Kidney (tissue), 14 donors: ENCODE data around the gene UTS2B. TPM values are rescaled to one million over a fixed set of nuclear protein-coding genes. Genes with fewer than 3 reads are reported as not detected.

Experiments
- DNase-seq, 5 donors: peaks; one replicate each; pipeline ENCODE4 v3.0.0-alpha.2; 2013 to 2020
- FAIRE-seq: peaks from 2 replicates; lab custom pipeline; 2012; peaks lifted over from hg19 to GRCh38; lab: Jason Lieb, UNC
- H3K27ac ChIP-seq, 2 donors: one replicate each; pipeline ENCODE4 v1.7.0; 2013; ENCODE audit warnings: low read depth in 2 of 2, low read length in 2 of 2, inconsistent platforms in 1 of 2
- H3K27me3 ChIP-seq: one replicate; pipeline ENCODE4 v1.7.1; 2013; ENCODE audit warnings: low read length, inconsistent platforms; ENCODE audit not compliant: control insufficient read depth, insufficient read depth
- H3K36me3 ChIP-seq, 3 donors: one replicate each; pipeline versions ENCODE4 v1.7.0 to v1.7.1; 2013; ENCODE audit warnings: low read length in 3 of 3, control low read depth in 1 of 3, inconsistent platforms in 1 of 3; ENCODE audit not compliant: insufficient read depth in 3 of 3, control insufficient read depth in 2 of 3
- H3K4me1 ChIP-seq, 3 donors: one replicate each; pipeline versions ENCODE4 v1.7.0 to v1.7.1; 2013; ENCODE audit warnings: low read length in 3 of 3, inconsistent platforms in 1 of 3, low read depth in 1 of 3; ENCODE audit not compliant: control insufficient read depth in 2 of 3, insufficient read depth in 2 of 3
- H3K4me3 ChIP-seq, 3 donors: one replicate each; pipeline versions ENCODE4 v1.7.0 to v1.8.1; 2013; ENCODE audit warnings: low read length in 3 of 3, control low read depth in 1 of 3, inconsistent platforms in 1 of 3
- H3K9ac ChIP-seq, 3 donors: one replicate each; pipeline versions ENCODE4 v1.7.0 to v1.7.1; 2013; ENCODE audit warnings: low read length in 3 of 3, control low read depth in 1 of 3, inconsistent platforms in 1 of 3
- H3K9me3 ChIP-seq, 3 donors: one replicate each; pipeline versions ENCODE4 v1.7.0 to v1.7.1; 2013; ENCODE audit warnings: low read length in 3 of 3, control low read depth in 1 of 3, inconsistent platforms in 1 of 3; ENCODE audit not compliant: control insufficient read depth in 2 of 3, insufficient read depth in 1 of 3
- CTCF ChIP-seq: IDR thresholded peaks from 3 replicates; pipeline ENCODE4 v1.5.1; 2012; ENCODE audit warnings: mild to moderate bottlenecking, moderate library complexity, borderline replicate concordance; ENCODE audit not compliant: insufficient read depth; ENCODE audit errors: extremely low read depth
- intact Hi-C: fragments of 100-400 bp; cut with DNase I; formaldehyde crosslinking; loops from one replicate; pipeline ENCODE4 v1.11.1; 2022
- polyA plus RNA-seq: library from polyadenylated mRNA; stranded (reverse); fragments of 350-450 nt; fragmentation: Illumina TruSeq; extraction: RNeasy Lipid Tissue Mini Kit (QIAGEN cat#74804); gene quantifications from one replicate; pipeline ENCODE4 v1.2.3, GENCODE V29; 2014; ENCODE audit warnings: low read depth, low replicate concordance; ENCODE audit not compliant: insufficient read depth
- total RNA-seq: library from RNA; stranded (reverse); fragmentation: NEBNext Ultra II Directional; extraction: Animal tissue kit (Norgen Biotek cat#: 25700); gene quantifications from one replicate; pipeline ENCODE4 v1.2.1, GENCODE V29; 2021
- donor health status: control.
- donor health status: control.
- donor health status: control.
- donor health status: control.
- donor health status: control.
- donor health status: DM: yes; HTN: yes; CAD: no.
- donor health status: Normal renal cell carcinoma (clear cell type).

UTS2B gene
- total and polyA plus RNA-seq, 2 donors from 2014 or later, result 0.41 TPM; not detected in 1

- H3K9me3 ChIP-seq, result no peaks in the 10 kb centered on the region
- no peak overlapping the region for H3K9ac ChIP-seq
- H3K36me3 ChIP-seq, result no peaks in the 10 kb centered on the region
- H3K27me3 ChIP-seq, result no peaks in the 10 kb centered on the region
- no peak overlapping the region for H3K4me3 ChIP-seq
- TF ChIP-seq CTCF, result no peak
- DNase-seq, result no peak
- intact Hi-C loops, result no loop called here
- H3K27ac ChIP-seq, result peak overlapping the region in 1 of 2 donors; percentile 23
- no peaks in the 10 kb centered on the region for H3K4me1 ChIP-seq
- no peak for FAIRE-seq
Observed at GRCh38 chr3:191290311-191291025, 39.9 kb downstream of the UTS2B start.

DNA sequence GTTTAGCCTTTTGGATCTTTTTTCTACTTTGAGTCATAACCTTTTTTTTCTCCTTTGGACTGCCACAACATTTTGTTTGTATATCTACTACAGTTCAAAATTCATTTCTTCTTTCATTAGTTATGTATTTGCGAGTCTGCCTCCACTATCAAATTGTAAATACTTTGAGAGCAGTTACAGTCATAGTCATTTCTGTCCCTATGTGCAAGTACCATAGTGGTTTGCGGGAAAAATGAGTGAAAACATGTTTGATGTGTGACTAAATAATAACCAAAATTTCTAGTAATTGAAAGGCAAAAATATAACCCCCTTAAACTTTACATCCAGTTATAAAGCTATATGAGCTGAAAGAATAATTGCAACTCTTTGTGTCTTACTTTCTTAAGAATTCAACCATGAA is 46.9 kb downstream of the UTS2B start:
- FAIRE-seq, result no peak
- Histone ChIP-seq H3K9ac (no peak overlapping the region), H3K9me3 (no peaks in the 10 kb centered on the region), H3K36me3 (no peaks in the 10 kb centered on the region), H3K4me1 (no peaks in the 10 kb centered on the region), H3K27me3 (no peaks in the 10 kb centered on the region), H3K4me3 (no peak overlapping the region), H3K27ac (no peak overlapping the region)
- no peak for DNase-seq
- no peak for TF ChIP-seq CTCF
- intact Hi-C loops, result no loop called here

DNA sequence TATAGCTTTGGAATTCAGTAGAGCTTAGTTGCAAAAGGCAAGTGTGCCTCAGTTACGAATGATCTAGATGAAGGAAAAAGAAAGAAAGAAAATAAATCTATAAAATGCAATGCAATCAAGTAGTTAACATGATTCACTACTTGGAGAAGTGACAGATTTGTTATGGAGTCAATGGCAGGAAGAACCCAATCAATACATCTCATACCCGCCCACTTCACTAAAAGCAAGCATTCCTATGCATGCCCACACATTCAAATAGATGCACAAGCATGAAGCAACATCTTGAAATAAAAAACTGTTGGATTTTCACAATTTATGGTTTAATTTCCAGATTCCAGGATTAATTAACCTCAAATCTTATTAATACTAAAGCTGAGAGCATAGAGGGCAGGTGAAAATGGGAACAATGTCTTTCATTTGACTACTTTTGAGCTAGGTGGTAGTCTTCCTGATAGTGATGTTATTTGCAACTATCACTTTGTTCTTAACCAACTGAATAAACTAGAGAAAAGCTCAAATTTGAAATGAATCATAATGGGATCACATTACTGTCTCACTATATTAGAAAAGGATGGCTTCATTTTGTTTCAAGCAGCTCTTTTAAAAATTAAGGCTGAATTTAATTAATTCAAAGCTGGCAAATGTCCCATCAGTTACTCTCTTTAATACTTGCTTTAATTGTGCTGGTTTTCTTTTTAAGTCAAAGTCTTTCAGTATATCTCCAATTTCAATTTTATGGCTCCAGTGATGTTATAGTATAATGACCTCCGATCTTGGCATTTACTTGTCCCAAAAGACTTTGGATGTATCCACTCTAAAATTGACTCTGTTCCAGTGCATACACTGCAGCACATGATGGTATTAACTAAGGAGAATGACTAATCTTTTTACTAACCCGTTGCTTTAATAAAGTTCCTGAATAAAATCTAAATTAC is 47.8 kb downstream of the UTS2B start:
- Histone ChIP-seq H3K9ac (no peak overlapping the region), H3K4me1 (no peaks in the 10 kb centered on the region), H3K9me3 (no peaks in the 10 kb centered on the region), H3K4me3 (no peak overlapping the region), H3K27me3 (no peaks in the 10 kb centered on the region), H3K27ac (no peak overlapping the region), H3K36me3 (no peaks in the 10 kb centered on the region)
- no peak for FAIRE-seq
- DNase-seq, result peak in 1 of 5 donors; percentile 14
- intact Hi-C loops, result no loop called here
- TF ChIP-seq CTCF, result no peak
